Measurements from ENCODE around the gene TRPC1.
"Not testable (repeated sequence)": the region's sequence is repeated elsewhere in the genome, so short reads cannot be mapped to it uniquely, and the experiment has no call there.

The TRPC1 gene

GRCh38 chr3:142693136-142693853, 30.5 kb upstream of the TRPC1 start:
- Mint-ChIP-seq H3K27ac (no peak overlapping the region), H3K27me3 (ENCODE audit: low read depth) (no peaks in the 10 kb centered on the region), H3K4me3 (no peak overlapping the region), H3K9me3 (no peaks in the 10 kb centered on the region), H3K4me1 (no peaks in the 10 kb centered on the region), H3K36me3 (ENCODE audit: low read depth) (no peaks in the 10 kb centered on the region)
- no peak for TF ChIP-seq CTCF (IDR thresholded peaks at IDR 0.05; ENCODE audit: unreplicated experiment in 3 of 3)

- Mint-ChIP-seq H3K27ac (no peak overlapping the region), H3K36me3 (ENCODE audit: low read depth) (no peaks in the 10 kb centered on the region), H3K4me3 (no peak overlapping the region), H3K4me1 (no peaks in the 10 kb centered on the region), H3K9me3 (no peaks in the 10 kb centered on the region), H3K27me3 (ENCODE audit: low read depth) (no peaks in the 10 kb centered on the region)
- no peak for TF ChIP-seq CTCF (IDR thresholded peaks at IDR 0.05; ENCODE audit: unreplicated experiment in 3 of 3)
Measured at GRCh38 chr3:142694225-142694624, 29.6 kb upstream of the TRPC1 start.

GRCh38 chr3:142705198-142705597, 18.6 kb upstream of the TRPC1 start:
- H3K36me3 Mint-ChIP-seq (ENCODE audit: low read depth): peaks cover 3% of the 10 kb centered on the region
- H3K27ac Mint-ChIP-seq: no peak overlapping the region
- TF ChIP-seq CTCF (IDR thresholded peaks at IDR 0.05; ENCODE audit: unreplicated experiment in 3 of 3): no peak
- no peak overlapping the region for H3K4me3 Mint-ChIP-seq
- H3K27me3 Mint-ChIP-seq (ENCODE audit: low read depth): no peaks in the 10 kb centered on the region
- H3K9me3 Mint-ChIP-seq: no peaks in the 10 kb centered on the region
- no peaks in the 10 kb centered on the region for H3K4me1 Mint-ChIP-seq

- Mint-ChIP-seq H3K36me3 (ENCODE audit: low read depth) (no peaks in the 10 kb centered on the region), H3K27ac (no peak overlapping the region), H3K4me1 (no peaks in the 10 kb centered on the region), H3K9me3 (no peaks in the 10 kb centered on the region), H3K27me3 (ENCODE audit: low read depth) (no peaks in the 10 kb centered on the region), H3K4me3 (no peak overlapping the region)
- no peak for TF ChIP-seq CTCF (IDR thresholded peaks at IDR 0.05; ENCODE audit: unreplicated experiment in 3 of 3)
Measured at GRCh38 chr3:142706321-142707127, 17.3 kb upstream of the TRPC1 start.

- H3K9me3 Mint-ChIP-seq: no peaks in the 10 kb centered on the region
- no peak overlapping the region for H3K4me3 Mint-ChIP-seq
- no peaks in the 10 kb centered on the region for H3K36me3 Mint-ChIP-seq (ENCODE audit: low read depth)
- no peaks in the 10 kb centered on the region for H3K4me1 Mint-ChIP-seq
- no peaks in the 10 kb centered on the region for H3K27me3 Mint-ChIP-seq (ENCODE audit: low read depth)
- no peak overlapping the region for H3K27ac Mint-ChIP-seq
- no peak for TF ChIP-seq CTCF (IDR thresholded peaks at IDR 0.05; ENCODE audit: unreplicated experiment in 3 of 3)
Measured at GRCh38 chr3:142709207-142709606, 14.6 kb upstream of the TRPC1 start.

GRCh38 chr3:142714882-142715281, 9.0 kb upstream of the TRPC1 start:
- H3K9me3 Mint-ChIP-seq; H3K27me3 Mint-ChIP-seq (ENCODE audit: low read depth); H3K4me1 Mint-ChIP-seq; H3K4me3 Mint-ChIP-seq; H3K36me3 Mint-ChIP-seq (ENCODE audit: low read depth); H3K27ac Mint-ChIP-seq: not testable (repeated sequence)

Measured in nephron (organoid).